Measurements from ENCODE around the gene ZACN.

DNA sequence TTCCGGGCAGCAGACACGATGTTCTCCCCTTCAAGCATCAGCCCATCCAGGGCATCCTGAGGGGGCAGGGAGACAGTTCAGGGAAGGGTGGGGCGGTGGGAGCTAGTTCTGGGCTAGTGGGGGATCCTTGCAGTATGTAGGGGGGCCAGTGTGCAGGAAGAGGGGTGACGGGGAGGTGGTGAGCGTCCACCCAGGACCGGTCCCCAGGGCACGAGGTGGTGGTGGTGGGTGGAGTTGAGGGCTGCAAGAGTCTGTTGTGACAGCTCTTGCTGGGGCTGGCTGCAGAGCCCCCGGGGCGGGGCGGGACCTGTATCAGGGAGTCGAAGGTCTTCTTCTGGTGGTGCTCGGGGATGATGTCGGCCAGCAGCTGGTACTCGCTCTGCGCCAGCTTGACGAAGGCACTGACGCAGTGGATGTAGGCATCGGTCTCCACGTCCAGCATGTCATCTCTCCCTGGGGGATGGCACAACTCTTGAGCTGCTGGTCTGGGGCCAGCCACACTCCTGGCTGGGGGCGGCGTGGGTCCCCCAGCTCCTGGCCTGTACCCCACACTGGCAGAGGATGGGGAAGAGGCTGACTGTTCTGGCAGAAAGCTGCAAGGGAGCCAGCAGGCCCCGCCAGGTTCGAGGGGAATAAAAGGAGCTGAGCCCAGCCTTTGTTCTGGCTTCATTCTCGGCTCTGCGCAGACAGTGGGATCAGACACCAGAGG is 10.0 kb downstream of the ZACN start:
- no peak for TF ChIP-seq CTCF (IDR thresholded peaks at IDR 0.05)
- no peak for TF ChIP-seq POLR2A (IDR thresholded peaks at IDR 0.05)
- no peak for TF ChIP-seq POLR2AphosphoS5 (IDR thresholded peaks at IDR 0.05)

Measured in prostate gland (tissue), 2 donors.